Posterior vena cava (tissue), 2 donors: ENCODE data around the gene OLFM1. TPM values are rescaled to one million over a fixed set of nuclear protein-coding genes. Genes with fewer than 3 reads are reported as not detected.
"Not testable (repeated sequence)": the region's sequence is repeated elsewhere in the genome, so short reads cannot be mapped to it uniquely, and the experiment has no call there.

ENCODE experiments used
- DNase-seq: peaks from one replicate; pipeline ENCODE4 v3.0.0-alpha.2; 2020; ENCODE audit warnings: low spot score
- intact Hi-C, 2 donors: fragments of 100-400 bp; cut with DNase I; formaldehyde crosslinking; loops; one replicate each; pipeline versions ENCODE4 v1.14.1 to v1.14.2; 2022 to 2023
- total RNA-seq, 2 donors: library from RNA; stranded (reverse); fragmentation: NEBNext Ultra II Directional; extraction: Animal tissue kit (Norgen Biotek cat#: 25700); gene quantifications; one replicate each; pipeline ENCODE4 v1.2.1, GENCODE V29; 2021
- donor health status: DM: yes; HTN: yes; CAD: no.
- donor health status: DM: yes; HTN: yes; CAD: no.

OLFM1 gene
- total RNA-seq, 2 donors from 2014 or later = 29.2 to 38.2 TPM

GRCh38 chr9:135138078-135138855, 50.8 kb downstream of the OLFM1 start:
- DNase-seq = no peak
- intact Hi-C loops = no loop called here

- no peak for DNase-seq
- intact Hi-C loops = no loop called here
Observed at GRCh38 chr9:135139366-135139959, 52.0 kb downstream of the OLFM1 start.

DNA sequence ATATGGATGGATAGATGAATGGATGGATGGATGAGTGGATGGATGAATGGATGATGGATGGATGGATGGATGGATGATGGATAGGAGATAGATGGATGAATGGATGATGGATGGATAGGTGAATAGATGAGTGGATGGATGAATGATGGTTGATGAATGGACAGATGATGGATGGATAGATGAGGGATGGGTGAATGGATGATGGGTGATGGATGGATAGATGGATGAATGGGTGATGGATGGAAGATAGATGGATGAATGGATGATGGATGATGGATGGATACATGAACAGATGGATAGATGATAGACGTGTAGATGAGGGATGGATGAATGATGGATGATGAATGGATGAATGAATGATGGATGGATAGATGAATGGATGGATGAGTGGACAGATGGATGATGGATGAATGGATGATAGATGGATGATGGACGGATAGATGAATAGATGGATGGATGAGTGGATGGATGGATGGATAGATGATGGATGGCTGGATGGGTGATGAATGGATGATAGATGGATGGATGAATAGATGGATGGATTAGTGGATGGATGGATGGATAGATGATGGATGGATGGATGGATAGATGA, 53.8 kb downstream of the OLFM1 start:
- no peak for DNase-seq
- intact Hi-C loops = no loop called here

GRCh38 chr9:135144581-135145170, 57.2 kb downstream of the OLFM1 start:
- DNase-seq = no peak
- intact Hi-C loops = no loop called here

DNA sequence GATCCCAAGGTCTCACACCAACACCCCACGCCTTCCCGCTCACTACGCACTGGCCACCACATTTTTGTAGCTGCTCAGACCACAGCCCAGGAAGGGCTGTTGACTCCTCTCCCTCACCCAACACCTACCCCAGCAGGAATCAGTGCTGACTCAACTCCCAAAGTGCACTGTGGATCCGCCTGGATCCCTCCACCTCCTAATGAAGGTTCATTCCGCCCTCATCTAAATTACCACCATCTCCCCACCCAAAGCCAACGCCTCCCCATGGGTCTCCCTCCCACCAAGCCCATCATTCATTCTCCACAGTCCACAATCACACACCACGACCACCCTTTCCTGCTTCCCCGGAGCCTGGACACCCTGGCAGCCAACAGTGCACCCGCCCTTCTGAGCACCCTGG, 57.8 kb downstream of the OLFM1 start:
- intact Hi-C loops = no loop called here
- no peak for DNase-seq

DNA sequence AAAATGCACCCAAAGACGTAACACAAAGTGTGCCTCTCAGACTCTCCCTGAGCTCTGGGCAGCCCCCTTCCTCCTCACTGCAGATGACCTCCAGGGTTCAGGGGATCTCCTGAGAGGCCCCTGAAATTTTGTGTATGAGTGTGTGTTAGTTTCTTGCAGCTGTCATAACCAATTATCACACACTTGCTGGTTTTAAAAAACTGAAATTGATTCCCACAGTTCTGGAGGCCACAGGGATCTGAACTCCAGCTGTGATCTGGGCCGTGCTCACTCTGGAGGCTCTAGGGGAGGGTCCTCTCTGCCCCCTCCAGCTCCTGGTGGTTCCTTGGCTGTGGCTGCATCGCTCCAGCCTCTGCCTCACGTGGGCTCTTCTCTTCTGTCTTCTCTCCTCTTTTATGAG, 58.8 kb downstream of the OLFM1 start:
- intact Hi-C loops = no loop called here
- no peak for DNase-seq

DNA sequence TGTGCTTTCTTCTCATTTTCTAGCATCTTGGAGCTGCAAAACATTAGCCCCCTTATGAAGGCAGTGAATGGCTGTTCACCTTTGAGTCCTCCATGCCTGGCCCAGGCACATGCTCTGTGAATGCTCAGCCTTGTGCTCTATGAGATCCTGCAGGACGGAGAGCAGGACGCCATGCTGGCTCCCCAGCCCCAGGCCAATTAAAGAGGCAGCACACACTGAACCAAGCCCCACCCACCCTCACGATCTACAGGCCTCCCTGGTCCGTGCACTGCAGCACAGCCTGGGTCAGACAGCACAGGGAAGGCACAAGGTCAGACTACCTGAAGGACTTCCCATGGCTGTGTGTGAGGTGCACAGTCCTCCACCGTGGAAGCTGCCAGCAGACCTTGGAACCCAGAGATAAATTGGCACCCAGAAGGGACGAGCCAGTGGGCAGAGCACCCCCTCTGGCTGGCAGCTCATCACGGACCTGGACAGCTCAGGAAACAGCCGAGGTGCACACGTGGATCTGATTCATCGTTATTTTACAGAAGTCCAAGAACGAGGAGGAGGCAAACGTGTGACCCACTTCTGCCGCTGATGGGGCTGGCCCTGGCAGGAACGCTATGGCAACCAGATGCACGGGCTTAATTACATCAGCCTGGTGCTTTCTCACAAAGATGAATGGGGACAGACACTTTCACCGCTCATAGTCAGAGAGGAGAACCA, 59.5 kb downstream of the OLFM1 start:
- no peak for DNase-seq
- intact Hi-C loops = no loop called here

DNA sequence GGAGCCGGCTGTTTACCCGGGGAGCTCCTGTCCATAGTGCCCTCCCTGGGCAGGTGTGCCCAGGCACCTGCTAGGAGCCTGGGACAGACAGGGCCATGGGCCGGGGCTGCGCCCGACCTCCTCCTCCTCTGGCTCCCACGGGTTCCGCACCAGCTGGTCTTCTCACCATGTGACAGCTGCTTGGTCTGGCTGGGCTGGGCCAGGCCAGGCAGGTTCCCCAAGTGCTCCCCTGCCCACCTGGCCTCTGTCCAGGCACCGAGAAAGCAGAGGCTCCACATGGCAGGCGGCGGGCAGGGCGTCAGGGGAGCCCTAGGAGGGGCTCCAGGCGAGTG, 60.0 kb downstream of the OLFM1 start:
- DNase-seq = no peak
- intact Hi-C loops = no loop called here

DNA sequence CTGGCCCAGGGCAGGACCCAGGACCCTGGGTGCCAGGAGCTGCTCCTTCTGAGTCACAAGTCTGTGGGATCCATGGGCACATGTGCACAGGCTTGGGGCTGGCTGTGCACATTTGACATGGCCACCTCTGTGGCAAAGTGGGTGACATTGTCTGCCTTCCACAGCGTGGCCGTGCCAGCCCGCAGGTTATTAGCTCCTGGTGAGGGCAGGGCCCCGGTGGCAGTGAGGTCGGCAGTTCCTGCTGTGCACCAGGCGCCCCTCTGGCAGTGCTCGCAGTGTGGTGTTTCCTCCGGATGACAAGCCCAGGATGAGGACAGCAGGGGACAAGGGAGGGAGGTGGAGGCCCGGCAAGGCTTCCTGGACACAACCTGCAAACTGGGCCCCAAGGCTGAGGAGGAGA, 60.5 kb downstream of the OLFM1 start:
- DNase-seq = no peak
- intact Hi-C loops = no loop called here

DNA sequence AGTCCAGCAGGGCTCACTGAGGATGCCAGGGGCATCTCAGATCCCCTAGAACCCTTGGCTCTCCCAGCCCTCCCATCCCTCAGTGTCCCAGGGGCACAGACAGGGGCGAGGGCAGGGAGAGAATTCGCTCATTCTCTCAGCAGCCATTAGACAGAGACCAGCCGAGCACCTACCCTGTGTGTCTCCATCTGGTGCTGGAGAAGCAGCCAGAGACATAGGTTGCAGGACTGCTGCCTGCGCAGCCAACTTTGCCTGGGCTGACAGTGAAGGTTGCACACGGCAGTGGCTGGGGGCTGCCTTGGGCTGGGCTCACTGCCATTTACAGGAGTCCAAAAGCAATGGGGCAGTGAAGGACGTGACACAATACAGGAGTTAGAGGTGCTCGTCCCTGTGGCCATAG, 60.9 kb downstream of the OLFM1 start:
- intact Hi-C loops = no loop called here
- no peak for DNase-seq

DNA sequence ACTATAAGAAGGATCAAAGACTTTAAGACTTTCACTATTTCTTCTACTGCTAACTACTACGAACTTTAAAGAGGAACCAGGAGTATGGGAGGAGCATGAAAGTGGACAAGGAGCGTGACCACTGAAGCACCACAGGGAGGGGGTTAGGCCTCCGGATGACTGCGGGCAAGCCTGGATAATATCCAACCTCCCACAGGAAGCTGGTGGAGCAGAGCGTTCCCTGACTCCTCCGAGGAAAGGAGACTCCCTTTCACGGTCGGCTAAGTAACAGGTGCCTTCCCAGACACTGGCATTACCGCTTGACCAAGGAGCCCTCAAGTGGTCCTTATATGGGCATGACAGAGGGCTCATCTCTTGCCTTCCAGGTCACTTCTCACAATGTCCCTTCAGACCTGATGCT, 62.4 kb downstream of the OLFM1 start:
- intact Hi-C loops, DNase-seq: not testable (repeated sequence)

GRCh38 chr9:135150981-135151380, 63.5 kb downstream of the OLFM1 start:
- DNase-seq = no peak
- intact Hi-C loops = no loop called here

DNA sequence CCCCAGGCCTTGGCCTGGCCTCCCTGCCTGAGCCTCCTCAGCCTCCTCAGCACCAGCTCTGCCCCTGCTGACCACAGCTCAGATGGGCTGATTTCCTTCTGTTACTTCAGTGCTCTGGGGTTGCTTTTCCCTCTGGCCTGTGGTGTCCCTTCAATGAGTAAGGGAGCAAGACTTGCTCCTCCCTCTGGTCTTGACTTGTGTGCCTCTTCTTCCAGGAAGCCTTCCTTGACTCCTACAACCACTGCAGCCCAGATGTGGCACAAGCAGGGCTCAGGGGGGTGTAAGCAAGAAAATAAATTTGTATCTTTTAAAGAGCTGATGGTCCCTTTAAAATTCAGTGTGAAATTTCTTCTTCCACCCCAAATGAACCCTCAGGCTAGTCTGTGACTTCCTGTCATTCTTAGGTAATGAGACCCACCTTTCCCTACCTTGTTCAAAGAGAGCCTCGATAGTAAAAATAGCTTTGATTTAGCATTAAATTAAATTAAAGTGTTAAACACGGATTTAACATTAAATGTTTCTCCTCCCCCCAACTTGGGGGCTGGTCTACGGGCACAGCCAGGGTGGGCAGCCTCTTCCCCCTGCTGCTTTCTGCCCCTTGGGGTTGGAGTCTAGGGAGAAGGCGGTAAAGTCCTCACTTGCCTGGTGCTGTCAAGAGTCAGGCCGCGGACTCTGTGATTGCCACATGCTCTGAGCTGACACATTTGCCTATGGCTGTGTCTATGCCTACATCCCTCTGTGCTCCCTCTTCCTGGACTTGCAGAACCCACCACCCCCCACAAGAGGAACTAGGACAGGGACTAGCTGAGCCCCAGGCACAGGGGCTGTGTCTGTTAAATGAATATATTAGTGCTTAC, 64.5 kb downstream of the OLFM1 start:
- intact Hi-C loops = no loop called here
- DNase-seq = no peak

GRCh38 chr9:135152614-135153334, 65.3 kb downstream of the OLFM1 start:
- intact Hi-C loops = no loop called here

DNA sequence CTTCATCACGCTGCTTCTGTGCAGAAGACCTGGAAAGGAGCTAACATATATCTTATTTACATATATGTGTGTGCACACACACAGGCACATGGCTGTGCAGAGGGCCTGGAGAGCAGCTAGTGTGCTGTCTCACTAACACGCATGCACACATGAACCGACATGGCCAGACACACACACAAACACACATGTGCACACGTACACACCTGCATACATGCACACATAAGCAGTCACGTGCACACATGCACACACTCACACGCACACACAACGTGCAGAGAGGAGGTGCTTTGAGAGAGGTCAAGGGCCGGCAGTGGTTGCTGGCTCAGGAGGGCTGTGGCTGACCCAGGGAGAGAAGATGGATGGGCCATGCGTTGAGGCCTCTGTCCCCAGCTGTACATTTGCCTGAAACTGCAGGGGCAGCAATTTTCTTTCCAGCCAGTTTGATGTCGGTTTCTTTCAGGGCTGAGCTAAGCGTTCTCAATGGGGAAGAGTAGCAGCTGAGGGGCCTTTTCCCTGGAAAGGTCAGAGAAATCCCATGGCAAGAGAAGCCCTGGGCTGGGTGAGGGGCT, 66.7 kb downstream of the OLFM1 start:
- intact Hi-C loops = no loop called here
- no peak for DNase-seq

More at GRCh38 chr9:135152614-135153334, 65.3 kb downstream of the OLFM1 start:
- DNase-seq = no peak

DNA sequence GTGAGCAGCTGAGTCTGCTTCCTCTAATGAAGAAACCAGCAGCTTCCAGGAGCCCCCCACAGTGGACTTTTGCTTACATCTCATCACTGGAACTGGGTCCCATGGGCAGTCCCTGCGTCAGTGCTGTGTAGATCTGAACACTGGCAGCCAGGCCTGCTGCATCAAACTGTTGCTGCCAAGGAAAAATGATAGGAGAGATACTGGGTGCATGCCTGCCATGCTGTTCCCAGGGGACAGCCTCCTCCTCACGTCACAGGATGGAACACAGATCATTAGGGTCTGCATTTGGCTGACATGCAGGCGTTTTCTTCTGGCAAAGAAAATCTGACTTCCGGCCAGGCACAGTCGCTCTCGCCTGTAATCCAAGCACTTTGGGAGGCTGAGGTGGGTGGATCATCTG, 67.9 kb downstream of the OLFM1 start:
- DNase-seq = no peak
- intact Hi-C loops = no loop called here

- intact Hi-C loops = no loop called here
- DNase-seq = no peak
Observed at GRCh38 chr9:135156525-135157510, 69.3 kb downstream of the OLFM1 start.
